HG03097 (cell line): ENCODE data around the gene SLC39A11.

ENCODE experiments used
- ATAC-seq: cut with Tn5 transposase; IDR thresholded peaks from one replicate; pipeline ENCODE4 v1.9.1; 2021; ENCODE audit not compliant: unreplicated experiment, low FRiP score

SLC39A11 gene

GRCh38 chr17:72886622-72887021 lies 205.9 kb downstream of the SLC39A11 start:
- ATAC-seq = no peak

GRCh38 chr17:72884066-72884465 lies 208.4 kb downstream of the SLC39A11 start:
- ATAC-seq = no peak

- no peak for ATAC-seq
Observed at GRCh38 chr17:72883351-72883750, 209.1 kb downstream of the SLC39A11 start.

- ATAC-seq = no peak
Observed at GRCh38 chr17:72882426-72882825, 210.1 kb downstream of the SLC39A11 start.

- ATAC-seq = no peak
Observed at GRCh38 chr17:72879877-72880276, 212.6 kb downstream of the SLC39A11 start.

- ATAC-seq = no peak
Observed at GRCh38 chr17:72878975-72879660, 213.4 kb downstream of the SLC39A11 start.

- no peak for ATAC-seq
Observed at GRCh38 chr17:72877348-72877747, 215.1 kb downstream of the SLC39A11 start.

GRCh38 chr17:72876413-72876812 lies 216.1 kb downstream of the SLC39A11 start:
- no peak for ATAC-seq

- ATAC-seq = no peak
Observed at GRCh38 chr17:72875361-72875760, 217.1 kb downstream of the SLC39A11 start.

- no peak for ATAC-seq
Observed at GRCh38 chr17:72872396-72872795, 220.1 kb downstream of the SLC39A11 start.

- ATAC-seq = no peak
Observed at GRCh38 chr17:72870367-72870985, 222.0 kb downstream of the SLC39A11 start.

- ATAC-seq = no peak
Observed at GRCh38 chr17:72869630-72870029, 222.9 kb downstream of the SLC39A11 start.

GRCh38 chr17:72865954-72866353 lies 226.5 kb downstream of the SLC39A11 start:
- ATAC-seq = no peak

- ATAC-seq = no peak
Observed at GRCh38 chr17:72863526-72864211, 228.8 kb downstream of the SLC39A11 start.

GRCh38 chr17:72862276-72862999 lies 230.1 kb downstream of the SLC39A11 start:
- ATAC-seq = no peak

- no peak for ATAC-seq
Observed at GRCh38 chr17:72861811-72862210, 230.7 kb downstream of the SLC39A11 start.

- ATAC-seq = no peak
Observed at GRCh38 chr17:72860778-72861177, 231.7 kb downstream of the SLC39A11 start.

- no peak for ATAC-seq
Observed at GRCh38 chr17:72858826-72859495, 233.5 kb downstream of the SLC39A11 start.

- ATAC-seq = no peak
Observed at GRCh38 chr17:72853440-72854415, 238.8 kb downstream of the SLC39A11 start.
